Skeletal muscle tissue (tissue), 4 donors: ENCODE data around the gene USB1. TPM values are rescaled to one million over a fixed set of nuclear protein-coding genes. Genes with fewer than 3 reads are reported as not detected.
"Not testable (repeated sequence)": the region's sequence is repeated elsewhere in the genome, so short reads cannot be mapped to it uniquely, and the experiment has no call there.

ENCODE experiments used
- H3K27ac ChIP-seq: one replicate; pipeline ENCODE4 v1.7.0; 2013; ENCODE audit warnings: mild to moderate bottlenecking, low read depth, low read length, inconsistent platforms
- H3K27me3 ChIP-seq, 3 donors: one replicate each; pipeline ENCODE4 v1.7.0; 2013; ENCODE audit warnings: low read length in 3 of 3; ENCODE audit not compliant: control insufficient read depth in 3 of 3, insufficient read depth in 3 of 3
- H3K36me3 ChIP-seq, 3 donors: one replicate each; pipeline ENCODE4 v1.7.0; 2013; ENCODE audit warnings: low read length in 3 of 3; ENCODE audit not compliant: control insufficient read depth in 3 of 3, insufficient read depth in 3 of 3
- H3K4me1 ChIP-seq, 3 donors: one replicate each; pipeline ENCODE4 v1.7.0; 2013; ENCODE audit warnings: low read length in 3 of 3, mild to moderate bottlenecking in 3 of 3; ENCODE audit not compliant: control insufficient read depth in 3 of 3, insufficient read depth in 3 of 3
- H3K4me3 ChIP-seq, 3 donors: one replicate each; pipeline ENCODE4 v1.7.0; 2013; ENCODE audit warnings: low read length in 3 of 3
- H3K9ac ChIP-seq, 3 donors: one replicate each; pipeline ENCODE4 v1.7.0; 2013; ENCODE audit warnings: low read length in 3 of 3, mild to moderate bottlenecking in 3 of 3, moderate library complexity in 2 of 3, low read depth in 1 of 3
- H3K9me3 ChIP-seq, 3 donors: one replicate each; pipeline ENCODE4 v1.7.0; 2013; ENCODE audit warnings: low read length in 3 of 3; ENCODE audit not compliant: control insufficient read depth in 3 of 3
- total RNA-seq: library from RNA; depleted of rRNA; stranded (reverse); fragments of >200 nt; gene quantifications from one replicate; pipeline ENCODE4 v1.2.3, GENCODE V29; 2014
- donor health status: Osteomylitis.

The USB1 gene
- total RNA-seq, 1 donor from 2014 or later = 2.1 TPM

- H3K4me1 ChIP-seq = peaks cover 17 to 37% (median 22%) of the 10 kb centered on the region in 3 donors
- peak overlapping the region; percentile 56 for H3K27ac ChIP-seq
- H3K9me3 ChIP-seq = no peaks in the 10 kb centered on the region
- peaks cover 29 to 33% (median 32%) of the 10 kb centered on the region in 3 donors for H3K36me3 ChIP-seq
- H3K4me3 ChIP-seq = peak overlapping the region; percentile 57 to 73 (median 69)
- H3K27me3 ChIP-seq = no peaks in the 10 kb centered on the region
- peak overlapping the region; percentile 72 to 91 (median 74) for H3K9ac ChIP-seq
These were observed 1.7 kb upstream of the USB1 start for GRCh38 chr16:57999366-57999970.

DNA sequence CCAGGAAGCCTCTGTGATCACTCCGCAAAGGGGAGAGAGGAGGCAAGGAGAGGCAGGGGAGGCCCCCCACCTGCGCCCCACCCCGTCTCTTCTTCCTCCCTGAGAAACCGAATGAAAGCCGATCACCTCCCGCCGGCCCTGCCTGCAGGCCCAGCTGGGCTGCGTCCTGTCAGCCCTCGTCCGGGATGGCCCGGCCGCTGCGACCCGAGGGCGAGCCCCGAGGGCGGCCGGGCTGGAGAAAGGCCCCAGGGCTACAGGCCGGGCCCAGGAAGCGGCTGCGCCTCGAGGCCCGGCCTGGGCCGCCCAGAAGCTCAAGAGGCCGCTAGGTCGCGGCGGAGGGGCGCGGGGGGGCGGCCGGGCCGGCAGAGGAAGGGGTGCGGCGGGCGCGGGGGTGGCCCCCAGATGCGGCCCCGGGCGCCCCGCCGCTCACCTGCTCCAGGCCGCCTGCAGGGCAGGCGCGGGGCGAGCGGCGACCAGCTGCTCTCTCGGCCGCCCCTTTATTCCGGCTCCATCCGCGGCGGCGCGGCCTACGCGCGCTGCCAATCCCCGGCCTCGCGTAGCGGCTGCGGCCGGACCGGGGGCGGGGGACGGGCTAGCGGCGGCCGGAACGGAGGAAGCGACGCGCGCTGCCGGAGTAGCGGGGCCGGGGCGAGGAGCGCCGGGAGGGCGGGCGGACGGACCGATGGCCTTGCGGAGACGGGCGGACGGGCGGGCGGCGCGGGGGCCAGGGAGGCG is 1.1 kb upstream of the USB1 start, which contains the start of gene ZNF319:
ZNF319 (minus strand) TSS at position 702 of the 735 bp plus-strand sequence. CDS start 2,407 bp downstream, outside the sequence.
- Histone ChIP-seq H3K9ac (peak within 1 kb of the TSS; percentile 79 to 91 (median 87)), H3K9me3 (no peaks in the 10 kb centered on the region), H3K27ac (peak within 1 kb of the TSS; percentile 87), H3K4me1 (peaks cover 17 to 36% (median 27%) of the 10 kb centered on the region in 3 donors), H3K27me3 (no peaks in the 10 kb centered on the region), H3K36me3 (peaks cover 29 to 33% (median 29%) of the 10 kb centered on the region in 3 donors), H3K4me3 (peak within 1 kb of the TSS; percentile 80 to 89 (median 80))

- Histone ChIP-seq H3K27me3 (no peaks in the 10 kb centered on the region), H3K4me3 (peak overlapping the region; percentile 80 to 89 (median 80)), H3K4me1 (peaks cover 17 to 36% (median 27%) of the 10 kb centered on the region in 3 donors), H3K36me3 (peaks cover 14 to 17% (median 15%) of the 10 kb centered on the region in 3 donors), H3K9ac (peak overlapping the region; percentile 69 to 89 (median 87)), H3K9me3 (no peaks in the 10 kb centered on the region), H3K27ac (no peak overlapping the region)
These were observed 691 bp downstream of the USB1 start for GRCh38 chr16:58001781-58002415.

- H3K27ac ChIP-seq = no peak overlapping the region
These were observed 1.2 kb downstream of the USB1 start for GRCh38 chr16:58002416-58002800.

DNA sequence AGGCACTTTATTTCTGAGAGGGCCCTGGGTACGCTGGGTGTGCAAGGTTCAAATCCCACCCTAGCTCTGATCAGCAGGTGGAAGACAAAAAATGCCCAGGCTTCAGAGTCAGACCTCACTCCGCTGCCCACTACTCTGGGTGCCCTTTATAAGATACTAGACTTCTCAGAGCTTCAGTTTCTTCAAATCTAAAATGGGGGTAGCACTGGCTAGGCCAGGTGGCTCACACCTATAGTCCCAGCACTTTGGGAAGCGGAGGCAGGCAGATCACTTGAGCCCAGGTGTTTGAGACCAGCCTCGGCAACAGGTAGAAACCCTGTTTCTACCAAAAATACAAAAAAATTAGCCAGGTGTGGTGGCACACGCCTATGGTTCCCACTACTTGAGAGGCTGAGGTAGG is 1.7 kb downstream of the USB1 start:
- Histone ChIP-seq H3K9ac (peak overlapping the region in 1 of 3 donors; percentile 3), H3K27me3 (no peaks in the 10 kb centered on the region), H3K36me3 (peaks cover 3 to 7% (median 4%) of the 10 kb centered on the region in 3 donors), H3K27ac (no peak overlapping the region), H3K4me3 (no peak overlapping the region), H3K4me1 (peaks cover 17 to 36% (median 27%) of the 10 kb centered on the region in 3 donors), H3K9me3 (no peaks in the 10 kb centered on the region)

More at GRCh38 chr16:58002416-58002800, 1.2 kb downstream of the USB1 start:
- no peaks in the 10 kb centered on the region for H3K27me3 ChIP-seq
- H3K4me3 ChIP-seq = no peak overlapping the region
- peaks cover 17 to 36% (median 27%) of the 10 kb centered on the region in 3 donors for H3K4me1 ChIP-seq
- peaks cover 9 to 12% (median 10%) of the 10 kb centered on the region in 3 donors for H3K36me3 ChIP-seq
- H3K9ac ChIP-seq = no peak overlapping the region
- no peaks in the 10 kb centered on the region for H3K9me3 ChIP-seq

- peaks cover 5 to 21% (median 16%) of the 10 kb centered on the region in 3 donors for H3K4me1 ChIP-seq
- not testable (repeated sequence) for H3K9ac ChIP-seq, H3K36me3 ChIP-seq, H3K4me3 ChIP-seq, H3K27ac ChIP-seq, H3K27me3 ChIP-seq, H3K9me3 ChIP-seq
These were observed 3.5 kb downstream of the USB1 start for GRCh38 chr16:58004736-58005135.

GRCh38 chr16:58009856-58010416 is 8.7 kb downstream of the USB1 start:
- H3K9me3 ChIP-seq = no peaks in the 10 kb centered on the region
- H3K27me3 ChIP-seq = no peaks in the 10 kb centered on the region
- no peak overlapping the region for H3K9ac ChIP-seq
- no peak overlapping the region for H3K27ac ChIP-seq
- peaks cover 19 to 21% (median 20%) of the 10 kb centered on the region in 3 donors for H3K36me3 ChIP-seq
- H3K4me1 ChIP-seq = peaks cover 0 to 2% (median 2%) of the 10 kb centered on the region in 3 donors
- H3K4me3 ChIP-seq = no peak overlapping the region

- no peak overlapping the region for H3K9ac ChIP-seq
- peaks cover 20 to 24% (median 21%) of the 10 kb centered on the region in 3 donors for H3K36me3 ChIP-seq
- H3K4me3 ChIP-seq = no peak overlapping the region
- H3K9me3 ChIP-seq = no peaks in the 10 kb centered on the region
- no peak overlapping the region for H3K27ac ChIP-seq
- no peaks in the 10 kb centered on the region for H3K4me1 ChIP-seq
- no peaks in the 10 kb centered on the region for H3K27me3 ChIP-seq
These were observed 9.7 kb downstream of the USB1 start for GRCh38 chr16:58010886-58011285.

DNA sequence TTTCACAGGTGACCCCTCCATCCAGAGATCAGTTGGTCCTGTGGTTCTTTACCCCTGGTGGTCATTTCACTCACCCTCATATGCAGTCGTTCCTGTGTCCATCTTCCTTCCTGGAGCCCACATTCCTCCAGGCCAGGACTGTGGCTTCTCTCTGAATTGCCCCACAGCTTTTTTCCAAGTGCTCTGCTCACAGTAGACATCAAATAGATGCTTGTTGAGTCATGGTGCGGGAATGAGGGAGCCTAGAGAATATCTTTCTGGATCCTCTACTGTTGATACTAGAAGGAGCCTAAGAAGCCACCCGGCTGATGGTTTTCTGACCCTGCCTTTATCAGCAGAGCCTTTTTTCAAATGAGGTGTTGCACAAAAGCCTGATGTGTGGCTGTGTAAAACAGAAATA is 10.4 kb downstream of the USB1 start:
- Histone ChIP-seq H3K9me3 (no peaks in the 10 kb centered on the region), H3K9ac (peak overlapping the region in 1 of 3 donors; percentile 11), H3K4me3 (no peak overlapping the region), H3K27me3 (no peaks in the 10 kb centered on the region), H3K36me3 (peaks cover 20 to 23% (median 21%) of the 10 kb centered on the region in 3 donors), H3K27ac (no peak overlapping the region), H3K4me1 (no peaks in the 10 kb centered on the region)
